GM18502 (cell line): ENCODE results near the gene INHBB.

Experiments
- ATAC-seq: cut with Tn5 transposase; IDR thresholded peaks from one replicate; pipeline ENCODE4 v1.9.1; 2021; ENCODE audit warnings: mild to moderate bottlenecking; ENCODE audit not compliant: unreplicated experiment, poor library complexity

INHBB gene

DNA sequence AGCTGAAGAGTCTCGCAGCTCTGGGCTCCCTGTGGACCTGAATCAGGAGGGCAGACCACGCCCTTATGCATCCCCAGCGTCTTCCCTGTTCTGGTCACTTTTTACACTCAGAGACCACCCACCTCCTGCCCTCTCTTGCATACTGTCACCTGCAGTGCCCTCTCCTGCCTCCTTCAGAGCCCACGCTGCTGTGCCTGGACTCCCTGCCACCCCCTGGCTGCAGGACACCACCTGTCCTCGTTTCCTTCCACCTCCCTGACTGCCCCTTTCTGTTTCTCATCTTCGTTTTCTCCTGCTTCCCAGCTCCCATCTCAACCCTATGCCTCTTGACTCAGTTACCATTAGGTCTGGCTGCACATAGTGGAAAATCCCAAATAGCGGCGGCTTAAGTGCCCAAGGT, 9.2 kb upstream of the INHBB start:
- no peak for ATAC-seq

DNA sequence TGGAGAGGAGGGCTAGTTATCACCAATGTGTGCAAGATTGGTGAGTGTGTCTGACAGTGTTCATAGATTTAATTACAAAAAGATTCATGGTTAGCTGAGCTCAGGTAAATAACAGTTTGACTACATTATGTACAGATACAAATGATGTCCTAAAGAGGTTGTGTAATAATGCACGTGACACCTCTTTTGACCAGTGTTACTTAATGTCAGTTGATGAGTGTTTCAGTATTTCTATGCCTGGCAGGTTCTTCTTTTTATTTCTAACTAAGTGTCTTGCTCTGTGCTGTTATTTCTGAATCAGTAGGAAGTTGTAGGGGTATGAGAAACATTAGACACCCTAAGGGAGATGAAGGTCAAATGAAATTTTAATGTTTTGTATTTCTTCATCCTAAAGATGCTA, 7.9 kb upstream of the INHBB start:
- no peak for ATAC-seq

GRCh38 chr2:120341977-120342376, 4.0 kb upstream of the INHBB start:
- ATAC-seq: no peak

DNA sequence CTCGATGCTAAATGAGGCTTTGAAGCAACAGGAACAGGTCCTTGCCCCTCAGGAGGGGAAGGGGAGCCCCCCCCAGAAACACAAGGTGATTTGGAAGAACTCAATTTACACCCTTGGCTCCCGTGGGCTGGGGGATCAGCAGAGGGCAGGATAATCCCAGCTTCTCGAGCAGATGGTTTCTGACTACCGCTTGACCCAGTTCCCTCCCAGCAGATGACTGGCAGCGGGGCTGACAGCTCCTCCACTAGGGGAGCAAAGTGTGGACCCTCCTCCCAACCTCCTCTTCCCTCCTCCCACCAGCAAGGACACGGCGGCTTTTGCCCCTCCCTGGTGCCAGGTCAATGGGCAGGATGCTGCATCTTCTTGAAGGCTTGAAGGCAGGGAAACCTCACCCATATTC, 3.5 kb upstream of the INHBB start:
- no peak for ATAC-seq

- peak; percentile 21 for ATAC-seq
Observed at GRCh38 chr2:120343100-120343432, 2.9 kb upstream of the INHBB start.

DNA sequence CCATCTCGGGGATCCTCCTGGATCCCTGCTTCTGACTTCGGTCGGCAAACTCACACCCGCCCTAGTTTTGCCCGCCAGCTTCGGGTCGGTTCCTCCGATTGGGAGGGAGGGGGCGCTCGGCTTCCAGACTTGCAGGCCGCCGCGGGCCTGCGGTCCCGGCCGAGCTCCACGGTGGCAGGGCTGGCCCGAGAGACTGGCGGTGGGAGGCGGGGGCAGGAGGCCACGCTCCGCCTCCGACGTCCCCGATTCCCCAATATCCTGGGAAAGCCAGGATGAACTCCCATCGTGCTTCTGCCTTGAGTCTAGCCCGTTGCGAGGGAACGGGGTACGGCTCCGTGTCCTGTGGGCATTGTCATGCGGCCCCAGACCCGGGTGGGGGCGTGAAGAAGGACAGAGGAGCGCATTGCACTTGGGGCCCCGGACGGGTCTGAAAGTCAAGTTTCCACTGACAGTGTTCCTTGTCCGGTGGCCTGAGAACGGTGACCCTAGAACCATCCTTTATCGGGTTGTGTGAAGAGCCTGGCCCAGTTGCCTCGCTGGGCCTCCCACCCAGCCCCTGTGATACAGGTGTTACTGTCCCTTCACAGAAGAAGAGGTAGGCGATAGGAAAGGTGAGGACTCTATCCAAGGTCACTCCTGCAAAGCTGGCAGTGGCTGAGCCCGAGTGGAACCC, 2.4 kb upstream of the INHBB start:
- peak; percentile 54 for ATAC-seq

GRCh38 chr2:120344214-120344975, 1.5 kb upstream of the INHBB start:
- no peak for ATAC-seq

DNA sequence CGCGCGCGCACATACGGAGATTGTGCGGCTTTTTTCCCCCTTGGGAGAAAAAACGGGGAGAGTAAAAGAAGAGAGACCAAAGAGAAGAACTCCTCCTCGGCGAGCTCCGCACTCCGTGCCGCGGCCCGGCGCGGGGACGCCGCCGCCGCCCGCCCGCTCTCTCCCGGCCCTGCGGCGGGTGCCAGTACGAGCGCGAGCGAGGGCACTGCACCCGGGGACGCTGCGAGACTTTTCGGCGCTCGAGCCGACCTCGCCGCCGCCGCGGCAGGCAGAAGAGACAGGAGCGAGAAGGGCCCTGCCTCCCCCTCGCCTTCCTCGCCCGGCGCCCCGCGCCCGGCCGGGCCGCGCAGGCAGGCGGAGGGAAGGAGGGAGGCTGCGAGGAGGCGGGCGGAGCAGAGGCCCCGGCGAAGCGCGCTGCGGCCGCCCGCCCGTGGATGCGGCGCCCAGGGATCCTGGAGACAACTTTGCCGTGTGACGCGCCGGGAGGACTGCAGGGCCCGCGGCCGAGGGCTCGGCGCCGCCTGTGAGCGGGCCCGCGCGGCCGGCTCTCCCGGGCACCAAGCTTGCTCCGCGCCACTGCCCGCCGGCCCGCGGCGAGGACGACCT, 857 bp upstream of the INHBB start:
- ATAC-seq: no peak

GRCh38 chr2:120345608-120346007, 328 bp upstream of the INHBB start:
- no peak for ATAC-seq

- ATAC-seq: no peak
Observed at GRCh38 chr2:120346667-120347358, 877 bp downstream of the INHBB start.

DNA sequence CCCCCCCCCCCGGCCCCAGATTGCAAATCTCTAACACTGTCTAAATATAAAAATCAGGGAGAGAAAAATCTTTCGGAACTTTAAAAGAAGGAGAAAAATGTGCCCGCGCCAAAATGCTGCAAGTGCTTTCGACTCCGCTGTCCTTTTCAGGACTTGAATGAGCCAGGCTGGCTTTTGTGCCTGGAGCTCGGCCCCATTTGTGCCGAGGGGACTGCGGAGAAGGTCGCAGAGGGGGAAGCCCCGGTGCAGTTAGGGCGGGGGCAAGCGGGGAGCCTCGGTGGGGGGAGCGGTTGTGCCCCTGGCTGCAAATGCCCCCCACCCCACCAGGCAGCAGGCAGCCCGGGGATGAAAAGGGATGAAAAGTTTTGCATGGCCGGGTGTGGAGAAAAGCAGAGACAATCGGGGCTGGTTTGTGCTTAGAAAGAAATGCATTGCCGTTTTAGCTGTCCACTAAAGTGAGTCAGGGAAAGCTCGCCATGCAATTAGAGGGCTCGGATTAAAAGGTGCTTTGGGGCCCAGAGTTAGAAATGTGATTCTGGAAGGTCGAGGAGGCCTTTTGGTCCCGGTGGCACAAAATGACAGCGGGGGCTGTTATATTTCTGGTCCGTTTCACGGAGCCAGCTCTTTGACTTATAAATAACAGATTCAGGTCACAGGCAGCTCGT, 1.6 kb downstream of the INHBB start:
- no peak for ATAC-seq

DNA sequence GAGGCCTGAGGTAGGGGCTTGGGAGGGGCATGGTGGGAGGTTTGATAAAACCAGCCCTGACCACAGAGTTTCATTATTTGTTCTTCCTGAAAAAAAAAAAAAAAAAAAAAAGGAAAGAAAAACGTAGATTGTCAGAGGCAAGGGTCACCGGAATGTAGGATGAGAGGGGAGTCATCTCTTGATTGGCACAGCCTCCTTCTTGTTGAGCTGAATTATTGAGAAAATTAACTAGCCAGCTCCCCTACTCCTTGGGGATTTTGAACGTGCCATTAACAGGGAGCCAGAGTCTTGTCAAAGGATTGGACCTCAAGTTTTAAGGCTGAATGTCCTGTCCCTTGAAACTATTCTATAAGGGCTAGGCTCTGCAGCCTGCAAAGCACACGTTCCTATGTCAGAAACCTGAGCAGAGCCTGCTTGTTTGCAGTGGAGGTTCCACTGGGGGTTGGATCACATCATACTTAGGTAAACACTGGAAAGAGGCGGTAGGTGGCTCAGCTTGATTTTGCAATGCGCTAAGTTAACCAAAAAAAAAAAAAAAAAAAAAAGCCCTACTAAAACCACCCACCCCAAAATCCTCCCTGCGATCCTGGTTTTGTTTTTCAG, 2.3 kb downstream of the INHBB start:
- ATAC-seq: no peak

- no peak for ATAC-seq
Observed at GRCh38 chr2:120348737-120349439, 3.0 kb downstream of the INHBB start.

DNA sequence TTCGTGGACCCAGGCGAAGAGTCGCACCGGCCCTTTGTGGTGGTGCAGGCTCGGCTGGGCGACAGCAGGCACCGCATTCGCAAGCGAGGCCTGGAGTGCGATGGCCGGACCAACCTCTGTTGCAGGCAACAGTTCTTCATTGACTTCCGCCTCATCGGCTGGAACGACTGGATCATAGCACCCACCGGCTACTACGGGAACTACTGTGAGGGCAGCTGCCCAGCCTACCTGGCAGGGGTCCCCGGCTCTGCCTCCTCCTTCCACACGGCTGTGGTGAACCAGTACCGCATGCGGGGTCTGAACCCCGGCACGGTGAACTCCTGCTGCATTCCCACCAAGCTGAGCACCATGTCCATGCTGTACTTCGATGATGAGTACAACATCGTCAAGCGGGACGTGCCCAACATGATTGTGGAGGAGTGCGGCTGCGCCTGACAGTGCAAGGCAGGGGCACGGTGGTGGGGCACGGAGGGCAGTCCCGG, 3.5 kb downstream of the INHBB start:
- ATAC-seq: no peak

GRCh38 chr2:120350080-120350479, 4.1 kb downstream of the INHBB start:
- no peak for ATAC-seq

DNA sequence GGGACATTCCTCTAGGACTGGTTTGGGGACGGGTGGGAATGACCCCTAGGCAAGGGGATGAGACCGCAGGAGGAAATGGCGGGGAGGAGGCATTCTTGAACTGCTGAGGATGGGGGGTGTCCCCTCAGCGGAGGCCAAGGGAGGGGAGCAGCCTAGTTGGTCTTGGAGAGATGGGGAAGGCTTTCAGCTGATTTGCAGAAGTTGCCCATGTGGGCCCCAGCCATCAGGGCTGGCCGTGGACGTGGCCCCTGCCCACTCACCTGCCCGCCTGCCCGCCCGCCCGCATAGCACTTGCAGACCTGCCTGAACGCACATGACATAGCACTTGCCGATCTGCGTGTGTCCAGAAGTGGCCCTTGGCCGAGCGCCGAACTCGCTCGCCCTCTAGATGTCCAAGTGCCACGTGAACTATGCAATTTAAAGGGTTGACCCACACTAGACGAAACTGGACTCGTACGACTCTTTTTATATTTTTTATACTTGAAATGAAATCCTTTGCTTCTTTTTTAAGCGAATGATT, 4.9 kb downstream of the INHBB start:
- ATAC-seq: no peak

DNA sequence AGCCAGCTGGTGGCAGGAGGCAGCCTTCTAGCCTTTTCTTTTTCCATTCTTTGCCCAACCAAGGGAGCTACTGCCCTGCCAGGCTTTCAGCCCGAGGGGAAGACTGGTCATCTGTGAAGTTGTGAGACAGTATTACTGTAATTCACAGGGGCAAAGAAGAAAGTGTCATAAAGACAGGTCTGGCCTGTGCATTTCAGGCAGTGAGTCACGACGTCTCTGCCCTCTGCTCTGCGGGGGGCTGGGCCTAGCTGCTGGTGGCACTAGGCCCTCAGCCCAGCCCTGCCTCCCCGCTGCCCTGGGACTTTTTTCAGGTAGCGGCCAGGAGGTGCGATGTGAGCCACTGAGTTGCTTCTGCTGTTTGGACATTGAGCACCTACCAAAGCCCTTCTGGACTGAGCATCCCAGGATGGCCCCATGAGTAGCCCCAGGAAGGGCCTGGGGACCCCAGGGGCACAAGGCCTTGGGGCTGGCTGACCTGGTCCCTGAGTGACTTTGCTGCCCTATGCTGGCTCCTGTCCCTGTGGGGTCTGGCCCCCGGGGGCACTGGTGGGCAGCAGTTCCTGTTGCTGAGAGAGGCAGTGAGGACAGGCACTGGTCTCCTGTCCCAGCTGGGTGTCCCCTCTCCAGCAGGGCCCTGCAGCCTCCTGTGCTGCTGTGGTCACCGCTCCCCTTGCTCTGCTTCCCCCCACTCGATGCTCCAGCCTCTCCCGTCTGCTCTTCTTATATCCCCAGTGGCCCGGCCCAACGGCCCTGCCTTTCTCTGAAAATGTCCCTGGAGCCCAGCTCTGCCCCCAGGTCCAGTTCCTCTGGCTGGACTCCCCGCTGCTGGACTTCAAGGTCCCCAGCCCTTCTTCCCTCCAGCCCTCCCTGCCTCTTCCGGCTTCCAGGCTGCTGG, 7.0 kb downstream of the INHBB start:
- no peak for ATAC-seq

GRCh38 chr2:120353591-120353898, 7.6 kb downstream of the INHBB start:
- no peak for ATAC-seq
